LNCAP (cell line): ENCODE measurements around the gene ABTB1.

Source experiments
- TF ChIP-seq, protein P1 (sequence below): fragments of 450-650 bp; IDR thresholded peaks from 2 replicates; pipeline ENCODE4 v1.5.1; 2017; ENCODE audit warnings: mild to moderate bottlenecking

Gene ABTB1

DNA sequence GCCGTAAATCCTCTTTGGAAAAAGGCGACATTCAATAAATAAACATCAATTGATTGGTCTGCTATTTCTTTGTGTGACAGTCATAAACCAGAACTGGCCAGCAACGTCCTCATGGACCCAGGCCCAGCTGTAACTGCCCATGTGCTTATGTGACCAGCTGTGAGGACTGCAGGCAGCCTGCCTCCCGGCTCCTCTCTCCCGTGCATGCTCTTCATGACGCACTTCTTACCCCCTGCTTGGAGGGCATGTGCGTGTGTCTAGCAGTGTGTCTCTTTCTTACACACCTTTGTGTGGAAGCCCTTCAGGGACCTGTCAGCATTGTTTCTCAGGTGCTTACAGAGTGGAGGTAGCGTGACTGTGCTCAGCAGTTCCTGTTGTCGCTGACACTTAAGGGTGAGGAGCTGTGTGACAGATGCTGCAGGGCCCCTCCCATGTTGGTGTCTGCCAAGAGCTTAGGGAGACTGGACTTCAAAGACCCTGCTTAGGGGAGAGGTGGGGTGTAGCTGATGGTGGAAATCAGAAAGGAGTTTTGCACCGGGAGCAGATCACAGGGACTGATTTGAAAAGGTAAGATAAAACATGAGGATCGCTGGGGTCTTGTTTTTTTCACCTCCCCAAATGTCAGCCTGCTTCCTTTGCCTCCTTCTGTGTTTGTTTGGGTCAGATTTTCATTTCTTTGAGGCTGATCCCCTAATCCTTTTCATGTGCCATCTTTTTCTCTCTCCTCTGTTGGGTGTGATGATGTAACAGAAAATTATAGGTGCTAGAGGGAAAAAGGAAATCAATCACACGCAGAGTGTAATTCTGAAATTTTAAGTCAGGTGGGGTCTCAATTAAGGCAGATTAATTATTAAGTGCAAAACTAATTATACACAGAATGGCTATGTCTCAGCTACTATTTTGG, 41.7 kb upstream of the ABTB1 start:
- TF ChIP-seq, protein P1, sequence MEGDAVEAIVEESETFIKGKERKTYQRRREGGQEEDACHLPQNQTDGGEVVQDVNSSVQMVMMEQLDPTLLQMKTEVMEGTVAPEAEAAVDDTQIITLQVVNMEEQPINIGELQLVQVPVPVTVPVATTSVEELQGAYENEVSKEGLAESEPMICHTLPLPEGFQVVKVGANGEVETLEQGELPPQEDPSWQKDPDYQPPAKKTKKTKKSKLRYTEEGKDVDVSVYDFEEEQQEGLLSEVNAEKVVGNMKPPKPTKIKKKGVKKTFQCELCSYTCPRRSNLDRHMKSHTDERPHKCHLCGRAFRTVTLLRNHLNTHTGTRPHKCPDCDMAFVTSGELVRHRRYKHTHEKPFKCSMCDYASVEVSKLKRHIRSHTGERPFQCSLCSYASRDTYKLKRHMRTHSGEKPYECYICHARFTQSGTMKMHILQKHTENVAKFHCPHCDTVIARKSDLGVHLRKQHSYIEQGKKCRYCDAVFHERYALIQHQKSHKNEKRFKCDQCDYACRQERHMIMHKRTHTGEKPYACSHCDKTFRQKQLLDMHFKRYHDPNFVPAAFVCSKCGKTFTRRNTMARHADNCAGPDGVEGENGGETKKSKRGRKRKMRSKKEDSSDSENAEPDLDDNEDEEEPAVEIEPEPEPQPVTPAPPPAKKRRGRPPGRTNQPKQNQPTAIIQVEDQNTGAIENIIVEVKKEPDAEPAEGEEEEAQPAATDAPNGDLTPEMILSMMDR = no peak

DNA sequence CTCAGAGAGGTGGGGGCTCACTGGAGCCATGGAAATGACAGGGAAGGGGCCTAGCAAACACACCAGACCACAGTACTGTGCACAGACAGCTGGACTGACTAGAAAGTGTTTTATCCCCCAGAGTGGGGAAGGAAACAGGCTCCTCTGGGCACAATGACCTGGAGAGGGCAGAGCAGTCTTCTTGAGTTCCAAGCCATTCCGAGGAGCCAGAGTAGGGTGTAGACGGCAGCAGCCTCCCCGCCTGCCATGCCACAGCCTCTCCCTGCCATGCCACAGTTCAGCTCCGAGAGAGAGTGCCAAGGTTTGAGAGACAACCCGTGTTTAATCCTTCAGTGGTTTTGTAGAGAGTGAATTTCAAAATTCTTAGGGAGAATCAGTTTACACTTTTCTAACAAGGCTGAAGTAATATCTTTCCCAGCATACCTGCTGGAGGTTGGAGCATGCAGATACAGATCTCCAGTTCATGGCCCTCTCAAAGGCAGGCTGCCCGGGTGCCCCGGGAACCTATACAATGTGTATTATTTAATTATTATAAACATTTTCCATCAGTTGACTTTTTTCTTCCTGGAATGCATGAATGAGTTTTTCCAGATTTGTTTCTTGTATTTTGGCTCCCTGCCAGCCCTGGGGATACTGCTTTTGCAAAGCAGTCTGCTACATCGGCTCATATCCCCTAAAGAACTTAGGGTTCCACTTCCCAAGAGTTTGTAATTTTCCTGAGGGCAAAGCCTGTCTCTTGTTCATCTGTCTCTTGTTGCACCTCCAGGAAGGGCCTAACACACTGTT, 40.5 kb upstream of the ABTB1 start:
- TF ChIP-seq, protein P1 = no peak

DNA sequence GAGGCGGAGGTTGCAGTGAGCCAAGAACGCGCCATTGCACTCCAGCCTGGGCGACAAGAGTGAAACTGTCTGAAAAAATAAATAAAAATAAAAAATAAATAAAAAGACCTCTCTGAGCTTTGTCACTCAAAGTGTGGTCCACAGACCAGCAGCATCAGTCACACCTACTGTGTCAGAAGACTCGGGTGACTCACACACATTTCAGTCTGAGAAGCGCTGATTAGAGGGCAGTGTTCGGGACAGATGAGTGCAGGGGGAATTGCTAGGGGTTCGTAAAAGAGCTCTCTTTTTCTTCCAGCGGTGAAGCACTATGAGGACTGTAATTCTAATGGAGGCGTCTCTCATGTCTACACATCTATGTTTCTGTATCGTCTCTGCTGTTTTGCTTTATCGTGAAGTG, 38.1 kb upstream of the ABTB1 start:
- TF ChIP-seq, protein P1 = no peak

DNA sequence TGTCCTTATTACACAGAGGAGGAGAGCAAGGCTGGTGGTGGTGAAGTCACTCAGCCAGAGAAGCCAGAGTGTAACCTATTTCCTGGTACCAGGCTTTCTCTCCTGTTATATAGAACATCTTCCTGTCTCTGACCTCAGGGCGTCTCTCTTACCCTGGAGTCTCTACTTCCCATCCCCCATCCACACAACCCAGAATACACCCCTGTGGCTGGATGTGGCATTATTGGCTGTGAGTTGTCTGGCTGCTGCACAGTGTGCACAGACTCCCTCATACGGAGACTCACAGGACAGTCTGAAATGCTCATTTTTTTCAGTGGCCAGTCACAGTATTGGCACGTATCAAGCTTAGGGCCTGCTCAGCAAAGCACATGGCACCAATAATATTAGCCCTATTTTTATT, 35.2 kb upstream of the ABTB1 start:
- TF ChIP-seq, protein P1 = no peak

DNA sequence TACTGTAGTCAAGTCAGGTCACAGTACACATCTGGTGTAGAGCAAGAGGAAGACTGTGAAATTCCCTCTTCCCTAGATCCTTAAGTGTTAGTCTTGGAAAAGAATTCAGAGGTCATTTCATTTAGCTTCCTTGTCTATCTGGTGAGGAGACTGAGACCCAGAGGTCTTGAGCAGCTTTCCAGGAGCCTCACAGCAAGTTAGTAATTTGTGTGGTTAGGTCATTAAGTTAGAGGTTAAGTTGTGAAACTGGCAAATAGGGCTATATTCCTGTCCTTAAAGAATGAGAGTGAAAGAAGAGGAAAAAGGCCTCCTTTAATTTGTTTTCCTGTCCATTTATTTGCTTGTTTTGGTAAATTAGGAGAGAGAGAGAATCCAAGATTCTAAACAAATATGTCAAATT, 34.8 kb upstream of the ABTB1 start:
- TF ChIP-seq, protein P1 = no peak

DNA sequence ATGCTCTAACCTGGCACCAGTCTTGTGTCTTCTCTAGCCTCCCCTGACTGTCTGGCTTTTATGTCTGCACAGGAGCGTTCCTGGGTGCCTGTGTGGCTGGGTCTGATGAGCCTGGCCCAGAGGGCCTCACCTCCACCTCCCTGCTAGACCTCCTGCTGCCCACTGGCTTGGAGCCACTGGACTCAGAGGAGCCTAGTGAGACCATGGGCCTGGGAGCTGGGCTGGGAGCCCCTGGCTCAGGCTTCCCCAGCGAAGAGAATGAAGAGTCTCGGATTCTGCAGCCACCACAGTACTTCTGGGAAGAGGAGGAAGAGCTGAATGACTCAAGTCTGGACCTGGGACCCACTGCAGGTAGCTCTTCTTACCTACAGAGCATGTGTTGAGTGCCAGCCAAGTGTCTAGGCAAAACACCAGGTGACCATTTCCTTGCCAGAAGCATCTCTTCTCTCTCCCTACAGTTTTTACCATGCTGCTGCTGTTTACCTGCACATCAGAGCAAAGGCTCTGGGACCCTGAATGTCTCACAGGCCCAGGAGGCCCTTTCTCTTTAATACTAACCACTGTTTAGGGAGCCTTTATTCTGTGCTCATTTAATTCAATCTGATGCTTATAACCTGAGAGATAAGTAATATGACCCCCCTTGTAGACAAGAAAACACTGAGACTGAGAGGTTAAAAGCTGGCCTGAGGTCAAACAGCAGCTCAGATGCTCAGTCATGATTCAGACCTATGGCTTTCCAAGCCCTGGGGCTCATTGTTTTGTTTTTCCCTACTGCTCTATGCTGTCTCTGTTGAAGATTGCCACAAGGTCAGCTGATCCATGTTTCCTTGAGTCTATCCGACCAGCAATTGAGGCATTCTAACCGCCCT, 33.3 kb upstream of the ABTB1 start:
- TF ChIP-seq, protein P1 = no peak

DNA sequence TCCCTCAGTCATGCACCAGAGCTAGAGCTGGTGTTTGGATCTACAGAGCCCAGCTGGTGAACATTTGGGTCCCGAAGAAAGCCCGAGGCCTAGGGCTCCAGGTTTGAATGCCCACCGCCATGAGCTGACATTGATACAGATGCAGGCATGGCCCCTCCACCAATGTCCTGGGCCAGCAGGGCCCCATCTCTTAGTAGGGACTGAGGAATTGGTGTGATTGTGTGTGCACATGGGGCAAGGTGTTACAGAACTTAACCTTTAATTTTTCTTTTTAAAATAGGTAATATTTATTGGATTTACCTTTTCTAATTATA, 32.8 kb upstream of the ABTB1 start:
- TF ChIP-seq, protein P1 = no peak
